DOHH2 (cell line): ENCODE measurements around the gene KCTD20.

ENCODE experiments used
- H3F3A ChIP-seq: fragments of 200-600 bp; sonication (generic), shearing (Covaris generic); 2 replicates; pipeline ENCODE4 v1.6.0; 2016; ENCODE audit warnings: antibody characterized with exemption, mild to moderate bottlenecking; ENCODE audit not compliant: control insufficient read depth, insufficient read depth
- H3K27ac ChIP-seq: fragments of 200-600 bp; sonication (generic); 2 replicates; pipeline ENCODE4 v1.5.1; 2014; ENCODE audit warnings: low read depth, mild to moderate bottlenecking, low read length, moderate library complexity
- H3K27me3 ChIP-seq: fragments of 200-600 bp; sonication (generic); 2 replicates; pipeline ENCODE4 v1.6.1; 2014; ENCODE audit warnings: mild to moderate bottlenecking, low read length, mixed read lengths; ENCODE audit not compliant: control insufficient read depth
- H3K36me3 ChIP-seq: fragments of 200-600 bp; sonication (generic); 2 replicates; pipeline ENCODE4 v1.6.1; 2014; ENCODE audit warnings: mild to moderate bottlenecking, low read length, moderate library complexity, mixed read lengths; ENCODE audit not compliant: control insufficient read depth
- H3K4me1 ChIP-seq: fragments of 200-600 bp; sonication (generic); 2 replicates; pipeline ENCODE4 v1.6.1; 2014; ENCODE audit warnings: mild to moderate bottlenecking, low read length, mixed read lengths; ENCODE audit not compliant: control insufficient read depth
- H3K4me2 ChIP-seq: fragments of 200-600 bp; sonication (generic); 2 replicates; pipeline ENCODE4 v1.6.0; 2014; ENCODE audit warnings: mild to moderate bottlenecking, low read length, moderate library complexity
- H3K4me3 ChIP-seq: fragments of 200-600 bp; sonication (generic); 2 replicates; pipeline ENCODE4 v1.5.1; 2014; ENCODE audit warnings: mild to moderate bottlenecking, low read length, mixed read lengths
- H3K79me2 ChIP-seq: fragments of 200-600 bp; sonication (generic); 2 replicates; pipeline ENCODE4 v1.6.1; 2014; ENCODE audit warnings: mild to moderate bottlenecking, low read length, mixed read lengths; ENCODE audit not compliant: control insufficient read depth
- H3K9me2 ChIP-seq: fragments of 200-600 bp; sonication (generic); replicated peaks from 2 replicates; pipeline ENCODE4 v1.6.1; 2014; ENCODE audit warnings: mild to moderate bottlenecking, low read length, mixed read lengths; ENCODE audit not compliant: control insufficient read depth
- H3K9me3 ChIP-seq: fragments of 200-600 bp; sonication (generic); 2 replicates; pipeline ENCODE4 v1.6.1; 2014; ENCODE audit warnings: antibody characterized with exemption, low read length, mixed read lengths; ENCODE audit not compliant: control insufficient read depth, insufficient read depth
- H4K20me1 ChIP-seq: fragments of 200-600 bp; sonication (generic); 2 replicates; pipeline ENCODE4 v1.6.0; 2014; ENCODE audit warnings: low read depth, mild to moderate bottlenecking, antibody characterized with exemption, low read length, moderate library complexity; ENCODE audit not compliant: control insufficient read depth, insufficient read depth
- EZH2phosphoT487 ChIP-seq: fragments of 200-600 bp; sonication (generic); IDR thresholded peaks from 2 replicates; pipeline ENCODE4 v1.6.1; 2017; ENCODE audit warnings: borderline replicate concordance, mild to moderate bottlenecking, antibody characterized with exemption, low read length, moderate library complexity, mixed read lengths
- TF ChIP-seq, protein P1 (sequence below): fragments of 200-600 bp; sonication (generic); IDR thresholded peaks from one replicate; pipeline ENCODE4 v1.5.1; 2014; ENCODE audit warnings: antibody characterized with exemption, mild to moderate bottlenecking, low read depth, low read length; ENCODE audit not compliant: poor library complexity, severe bottlenecking

Gene KCTD20

DNA sequence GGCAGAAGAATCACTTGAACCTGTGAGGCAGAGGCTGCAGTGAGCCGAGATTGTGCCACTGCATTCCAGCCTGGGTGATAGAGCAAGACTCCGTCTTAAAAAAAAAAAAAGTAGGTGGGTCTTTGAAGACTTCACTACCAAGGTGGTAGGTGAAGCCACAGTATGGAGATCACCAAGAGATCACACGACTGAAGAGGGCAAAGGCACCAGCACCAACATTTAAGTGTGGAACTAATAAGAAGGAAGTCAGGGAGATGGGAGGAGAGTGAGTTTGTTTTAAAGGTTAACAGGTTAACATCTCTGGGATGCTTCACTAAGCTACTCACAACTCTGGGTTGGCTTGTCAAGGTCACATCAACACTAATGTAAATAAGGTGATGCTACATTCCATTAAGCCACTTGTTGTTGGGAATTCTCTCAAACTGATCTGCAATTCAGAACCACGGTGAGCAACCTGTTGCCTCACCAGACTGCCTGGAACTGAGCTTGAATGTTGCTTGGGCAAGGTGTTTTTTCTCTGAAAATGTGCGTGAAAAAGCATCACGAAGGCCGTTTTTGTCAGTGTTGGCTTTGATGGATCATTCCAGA is 48.7 kb downstream of the KCTD20 start:
- H3K4me2 ChIP-seq, result no peak overlapping the region
- no peaks in the 10 kb centered on the region for H3K4me1 ChIP-seq
- peaks cover 70% of the 10 kb centered on the region for H3K36me3 ChIP-seq
- no peak overlapping the region for H3K4me3 ChIP-seq
- no peaks in the 10 kb centered on the region for H3K9me2 ChIP-seq
- H4K20me1 ChIP-seq, result no peaks in the 10 kb centered on the region
- peaks cover 16% of the 10 kb centered on the region for H3F3A ChIP-seq
- no peaks in the 10 kb centered on the region for H3K27me3 ChIP-seq
- no peak for TF ChIP-seq EZH2phosphoT487
- TF ChIP-seq, protein P1, sequence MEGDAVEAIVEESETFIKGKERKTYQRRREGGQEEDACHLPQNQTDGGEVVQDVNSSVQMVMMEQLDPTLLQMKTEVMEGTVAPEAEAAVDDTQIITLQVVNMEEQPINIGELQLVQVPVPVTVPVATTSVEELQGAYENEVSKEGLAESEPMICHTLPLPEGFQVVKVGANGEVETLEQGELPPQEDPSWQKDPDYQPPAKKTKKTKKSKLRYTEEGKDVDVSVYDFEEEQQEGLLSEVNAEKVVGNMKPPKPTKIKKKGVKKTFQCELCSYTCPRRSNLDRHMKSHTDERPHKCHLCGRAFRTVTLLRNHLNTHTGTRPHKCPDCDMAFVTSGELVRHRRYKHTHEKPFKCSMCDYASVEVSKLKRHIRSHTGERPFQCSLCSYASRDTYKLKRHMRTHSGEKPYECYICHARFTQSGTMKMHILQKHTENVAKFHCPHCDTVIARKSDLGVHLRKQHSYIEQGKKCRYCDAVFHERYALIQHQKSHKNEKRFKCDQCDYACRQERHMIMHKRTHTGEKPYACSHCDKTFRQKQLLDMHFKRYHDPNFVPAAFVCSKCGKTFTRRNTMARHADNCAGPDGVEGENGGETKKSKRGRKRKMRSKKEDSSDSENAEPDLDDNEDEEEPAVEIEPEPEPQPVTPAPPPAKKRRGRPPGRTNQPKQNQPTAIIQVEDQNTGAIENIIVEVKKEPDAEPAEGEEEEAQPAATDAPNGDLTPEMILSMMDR, result no peak
- no peaks in the 10 kb centered on the region for H3K9me3 ChIP-seq
- H3K27ac ChIP-seq, result no peak overlapping the region
- H3K79me2 ChIP-seq, result no peaks in the 10 kb centered on the region

- no peaks in the 10 kb centered on the region for H3K9me2 ChIP-seq
- H3K4me2 ChIP-seq, result no peak overlapping the region
- H3F3A ChIP-seq, result peaks cover 16% of the 10 kb centered on the region
- no peak overlapping the region for H3K4me3 ChIP-seq
- H3K27ac ChIP-seq, result no peak overlapping the region
- no peak for TF ChIP-seq EZH2phosphoT487
- TF ChIP-seq, protein P1, result no peak
- no peaks in the 10 kb centered on the region for H3K79me2 ChIP-seq
- no peaks in the 10 kb centered on the region for H3K27me3 ChIP-seq
- no peaks in the 10 kb centered on the region for H3K4me1 ChIP-seq
- H3K9me3 ChIP-seq, result no peaks in the 10 kb centered on the region
- H3K36me3 ChIP-seq, result peaks cover 70% of the 10 kb centered on the region
- no peaks in the 10 kb centered on the region for H4K20me1 ChIP-seq
Measured at GRCh38 chr6:36492092-36492491, 49.3 kb downstream of the KCTD20 start.

GRCh38 chr6:36492621-36493020 is 49.8 kb downstream of the KCTD20 start:
- Histone ChIP-seq H3K4me3 (no peak overlapping the region), H3K4me1 (no peaks in the 10 kb centered on the region), H3K27me3 (no peaks in the 10 kb centered on the region), H3K36me3 (peaks cover 70% of the 10 kb centered on the region), H3K79me2 (no peaks in the 10 kb centered on the region), H3F3A (peaks cover 16% of the 10 kb centered on the region), H3K27ac (no peak overlapping the region), H3K9me2 (no peaks in the 10 kb centered on the region), H3K9me3 (no peaks in the 10 kb centered on the region), H3K4me2 (no peak overlapping the region), H4K20me1 (no peaks in the 10 kb centered on the region)
- TF ChIP-seq, protein P1, result no peak
- no peak for TF ChIP-seq EZH2phosphoT487

GRCh38 chr6:36493319-36493718 is 50.5 kb downstream of the KCTD20 start:
- Histone ChIP-seq H4K20me1 (no peaks in the 10 kb centered on the region), H3K9me2 (no peaks in the 10 kb centered on the region), H3K27ac (no peak overlapping the region), H3K79me2 (no peaks in the 10 kb centered on the region), H3K27me3 (no peaks in the 10 kb centered on the region), H3K9me3 (no peaks in the 10 kb centered on the region), H3F3A (peaks cover 16% of the 10 kb centered on the region), H3K36me3 (peaks cover 67% of the 10 kb centered on the region), H3K4me3 (no peak overlapping the region), H3K4me2 (no peak overlapping the region), H3K4me1 (no peaks in the 10 kb centered on the region)
- TF ChIP-seq, protein P1, result no peak
- no peak for TF ChIP-seq EZH2phosphoT487
